Measurements from ENCODE around the gene INSYN2A.

- TF ChIP-seq, protein P1, sequence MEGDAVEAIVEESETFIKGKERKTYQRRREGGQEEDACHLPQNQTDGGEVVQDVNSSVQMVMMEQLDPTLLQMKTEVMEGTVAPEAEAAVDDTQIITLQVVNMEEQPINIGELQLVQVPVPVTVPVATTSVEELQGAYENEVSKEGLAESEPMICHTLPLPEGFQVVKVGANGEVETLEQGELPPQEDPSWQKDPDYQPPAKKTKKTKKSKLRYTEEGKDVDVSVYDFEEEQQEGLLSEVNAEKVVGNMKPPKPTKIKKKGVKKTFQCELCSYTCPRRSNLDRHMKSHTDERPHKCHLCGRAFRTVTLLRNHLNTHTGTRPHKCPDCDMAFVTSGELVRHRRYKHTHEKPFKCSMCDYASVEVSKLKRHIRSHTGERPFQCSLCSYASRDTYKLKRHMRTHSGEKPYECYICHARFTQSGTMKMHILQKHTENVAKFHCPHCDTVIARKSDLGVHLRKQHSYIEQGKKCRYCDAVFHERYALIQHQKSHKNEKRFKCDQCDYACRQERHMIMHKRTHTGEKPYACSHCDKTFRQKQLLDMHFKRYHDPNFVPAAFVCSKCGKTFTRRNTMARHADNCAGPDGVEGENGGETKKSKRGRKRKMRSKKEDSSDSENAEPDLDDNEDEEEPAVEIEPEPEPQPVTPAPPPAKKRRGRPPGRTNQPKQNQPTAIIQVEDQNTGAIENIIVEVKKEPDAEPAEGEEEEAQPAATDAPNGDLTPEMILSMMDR (IDR thresholded peaks at IDR 0.05; ENCODE audit: poor library complexity, severe bottlenecking), result no peak
- TF ChIP-seq RAD21 (conservative IDR thresholded peaks at IDR 0.05), result no peak
Observed at GRCh38 chr10:127227663-127228062, 31.3 kb upstream of the INSYN2A start.

Measured in neural cell (in vitro differentiated cells).